ENCODE results near the gene TRIO. TPM values are rescaled to one million over a fixed set of nuclear protein-coding genes. Genes with fewer than 3 reads are reported as not detected.

TRIO gene
- total RNA-seq, 1 donor from 2014 or later, result 71.6 TPM

DNA sequence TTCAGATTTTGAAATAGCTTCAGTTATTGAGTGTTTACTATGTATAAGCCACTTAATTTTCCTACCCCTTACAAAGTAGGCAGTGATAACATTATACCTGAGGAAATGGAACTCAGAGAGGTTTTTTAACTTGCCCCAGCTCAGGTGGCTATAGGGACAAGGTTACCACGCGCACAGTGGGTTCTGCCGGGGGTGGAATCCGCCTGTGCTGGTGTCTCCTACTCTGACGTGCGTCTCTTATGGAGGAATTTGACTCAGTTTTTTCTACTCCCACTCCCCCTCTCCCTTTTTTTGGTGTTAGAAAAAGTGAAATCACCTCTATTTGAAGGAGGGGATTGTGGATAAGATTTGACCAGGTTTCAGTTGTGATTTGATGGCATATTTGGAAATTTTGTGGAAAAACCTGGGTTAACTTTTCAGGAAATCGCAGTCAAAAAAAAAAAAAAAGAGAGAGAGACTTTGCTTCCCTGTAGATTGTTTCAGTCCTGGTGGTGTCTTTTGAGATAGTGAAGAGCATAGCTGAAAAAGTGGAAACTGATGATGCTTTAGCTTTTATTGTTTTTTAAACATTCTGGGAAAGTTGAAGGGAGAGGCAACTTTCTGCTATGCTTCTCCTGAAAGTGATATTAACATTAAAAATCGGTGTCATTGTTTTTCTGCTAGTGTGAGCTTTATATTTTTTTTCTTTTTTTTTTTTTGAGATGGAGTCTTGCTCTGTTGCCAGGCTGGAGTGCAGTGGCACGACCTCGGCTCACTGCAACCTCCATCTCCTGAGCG lies 15.9 kb downstream of the TRIO start:
- DNase-seq (ENCODE audit: low read depth), result no peak
- Histone ChIP-seq H3K36me3 (ENCODE audit: control insufficient read depth, insufficient read depth, low read length) (no peaks in the 10 kb centered on the region), H3K4me3 (ENCODE audit: low read depth, low read length) (no peak overlapping the region), H3K27me3 (ENCODE audit: control insufficient read depth, insufficient read depth, low read length) (no peaks in the 10 kb centered on the region)
- TF ChIP-seq, protein P1, sequence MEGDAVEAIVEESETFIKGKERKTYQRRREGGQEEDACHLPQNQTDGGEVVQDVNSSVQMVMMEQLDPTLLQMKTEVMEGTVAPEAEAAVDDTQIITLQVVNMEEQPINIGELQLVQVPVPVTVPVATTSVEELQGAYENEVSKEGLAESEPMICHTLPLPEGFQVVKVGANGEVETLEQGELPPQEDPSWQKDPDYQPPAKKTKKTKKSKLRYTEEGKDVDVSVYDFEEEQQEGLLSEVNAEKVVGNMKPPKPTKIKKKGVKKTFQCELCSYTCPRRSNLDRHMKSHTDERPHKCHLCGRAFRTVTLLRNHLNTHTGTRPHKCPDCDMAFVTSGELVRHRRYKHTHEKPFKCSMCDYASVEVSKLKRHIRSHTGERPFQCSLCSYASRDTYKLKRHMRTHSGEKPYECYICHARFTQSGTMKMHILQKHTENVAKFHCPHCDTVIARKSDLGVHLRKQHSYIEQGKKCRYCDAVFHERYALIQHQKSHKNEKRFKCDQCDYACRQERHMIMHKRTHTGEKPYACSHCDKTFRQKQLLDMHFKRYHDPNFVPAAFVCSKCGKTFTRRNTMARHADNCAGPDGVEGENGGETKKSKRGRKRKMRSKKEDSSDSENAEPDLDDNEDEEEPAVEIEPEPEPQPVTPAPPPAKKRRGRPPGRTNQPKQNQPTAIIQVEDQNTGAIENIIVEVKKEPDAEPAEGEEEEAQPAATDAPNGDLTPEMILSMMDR (IDR thresholded peaks at IDR 0.05; ENCODE audit: insufficient read depth, low read length, severe bottlenecking), result no peak
- no peak for FAIRE-seq

DNA sequence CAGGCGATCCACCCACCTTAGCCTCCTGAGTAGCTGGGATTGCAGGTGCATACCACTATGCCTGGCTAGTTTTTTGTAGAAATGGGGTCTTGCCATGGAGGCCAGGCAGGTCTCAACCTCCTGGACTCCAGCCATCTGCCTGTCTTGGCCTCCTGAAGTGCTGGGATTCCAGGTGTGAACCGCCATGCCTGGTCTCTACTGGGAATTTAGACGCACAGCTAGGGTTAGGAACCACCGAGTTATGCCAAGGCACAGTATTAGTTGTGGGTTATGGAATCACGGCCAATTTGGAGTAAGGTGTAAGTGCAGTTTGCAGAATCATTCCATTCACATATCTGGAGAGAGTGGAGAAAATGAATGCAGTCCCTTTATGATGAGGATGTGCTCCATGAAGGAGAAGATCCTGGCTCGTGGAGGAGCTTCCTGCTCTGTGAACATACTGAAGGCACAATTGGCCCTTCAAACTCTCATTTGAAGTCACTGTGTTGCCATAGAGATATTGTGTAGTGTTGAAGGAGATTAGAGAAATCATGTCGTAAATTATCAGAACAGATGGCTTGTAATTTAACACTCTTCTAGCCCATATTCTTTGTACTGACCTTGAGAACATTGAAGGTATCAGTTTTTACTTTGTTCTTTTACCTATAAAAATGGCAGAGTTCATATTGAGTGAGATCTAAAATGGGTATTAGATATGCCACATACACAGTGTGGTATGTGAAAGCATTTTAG lies 18.8 kb downstream of the TRIO start:
- TF ChIP-seq, protein P1 (IDR thresholded peaks at IDR 0.05; ENCODE audit: insufficient read depth, low read length, severe bottlenecking), result no peak
- Histone ChIP-seq H3K27me3 (ENCODE audit: control insufficient read depth, insufficient read depth, low read length) (no peaks in the 10 kb centered on the region), H3K4me3 (ENCODE audit: low read depth, low read length) (no peak overlapping the region), H3K36me3 (ENCODE audit: control insufficient read depth, insufficient read depth, low read length) (peaks cover 2% of the 10 kb centered on the region)
- no peak for DNase-seq (ENCODE audit: low read depth)
- no peak for FAIRE-seq

DNA sequence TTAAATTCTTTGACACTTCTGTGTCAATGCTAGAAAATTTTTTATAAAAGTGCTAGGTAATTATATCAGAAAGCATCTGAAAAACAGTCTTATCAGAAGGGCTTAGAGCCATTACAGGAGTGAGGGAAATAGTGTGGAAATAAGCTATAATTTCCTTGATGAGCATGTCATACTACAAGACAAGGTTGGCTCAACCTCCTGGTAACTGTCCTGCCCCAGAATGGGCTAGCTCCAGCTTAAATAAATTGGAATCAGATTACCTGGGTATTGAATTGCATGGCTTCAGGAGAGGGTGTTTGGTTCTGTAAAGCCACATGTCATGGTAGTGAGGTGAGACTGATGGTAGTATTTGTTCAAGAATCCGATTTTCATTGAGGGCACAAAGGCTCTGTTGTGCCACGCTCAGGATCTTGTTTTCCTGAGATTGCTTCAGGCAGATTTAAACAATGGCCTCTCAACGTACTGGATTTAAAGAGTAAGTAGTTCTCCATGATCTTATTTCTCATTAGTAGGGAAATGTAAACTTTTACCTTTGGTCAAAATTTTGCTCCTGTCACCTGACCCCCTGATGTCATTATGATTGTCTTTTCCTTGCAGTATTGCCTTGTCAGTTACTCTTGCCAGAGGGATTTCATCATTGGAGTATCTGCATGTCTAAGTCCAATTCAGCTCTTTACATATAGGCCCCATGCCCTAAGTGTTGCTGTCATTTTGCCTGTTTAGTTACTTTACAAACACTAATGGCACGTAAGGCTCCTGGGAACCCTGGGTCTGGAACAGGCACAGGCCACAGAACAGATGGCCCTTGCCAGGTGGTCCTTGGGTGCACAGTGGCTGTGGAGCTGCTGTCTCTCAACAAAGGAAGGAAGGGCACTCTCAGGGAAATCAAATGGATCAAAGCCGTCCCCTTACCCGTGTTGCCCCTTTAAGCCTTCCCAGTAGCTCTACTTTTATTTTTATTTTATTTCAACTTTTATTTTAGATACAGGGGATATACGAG lies 21.3 kb downstream of the TRIO start:
- DNase-seq (ENCODE audit: low read depth), result no peak
- no peak for FAIRE-seq
- TF ChIP-seq, protein P1 (IDR thresholded peaks at IDR 0.05; ENCODE audit: insufficient read depth, low read length, severe bottlenecking), result no peak

DNA sequence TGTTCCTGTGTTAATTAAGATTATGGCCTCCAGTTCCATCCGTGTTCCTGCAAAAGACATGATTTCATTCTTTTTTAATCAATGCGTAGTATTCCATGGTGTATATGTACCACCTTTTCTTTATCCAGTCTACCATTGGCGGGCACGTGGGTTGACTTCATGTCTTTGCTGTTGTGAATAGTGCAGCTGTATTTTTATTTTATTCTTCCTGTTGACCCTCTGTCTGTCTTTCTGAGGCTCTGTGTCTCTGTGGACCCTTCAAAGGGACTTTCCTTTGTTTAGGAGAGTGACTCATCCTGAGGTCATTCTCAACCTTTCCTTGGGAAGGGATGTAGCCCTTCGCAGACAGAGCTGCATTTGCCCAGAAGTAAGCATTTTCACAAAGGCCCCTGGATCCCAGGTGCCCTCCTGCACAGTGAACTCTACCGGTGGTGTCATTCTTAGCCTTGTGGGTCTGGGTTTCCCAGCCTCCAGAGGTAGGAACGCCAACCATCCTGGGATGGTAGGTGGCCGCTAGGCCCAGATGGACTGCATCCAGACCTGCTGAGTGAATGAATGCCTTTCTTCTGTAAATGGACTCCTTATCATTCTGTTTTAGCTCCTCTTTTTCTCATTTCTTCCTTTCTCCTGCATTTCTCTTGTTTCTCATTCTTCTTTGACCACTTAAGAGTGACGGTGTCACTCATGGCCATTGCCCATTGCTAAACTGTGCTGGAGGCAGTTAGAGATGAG lies 22.4 kb downstream of the TRIO start:
- no peak overlapping the region for H3K4me3 ChIP-seq (ENCODE audit: low read depth, low read length)
- peaks cover 2% of the 10 kb centered on the region for H3K36me3 ChIP-seq (ENCODE audit: control insufficient read depth, insufficient read depth, low read length)
- peak; percentile 83 for DNase-seq (ENCODE audit: low read depth)
- FAIRE-seq, result no peak
- H3K27me3 ChIP-seq (ENCODE audit: control insufficient read depth, insufficient read depth, low read length), result no peaks in the 10 kb centered on the region
- TF ChIP-seq, protein P1 (IDR thresholded peaks at IDR 0.05; ENCODE audit: insufficient read depth, low read length, severe bottlenecking), result no peak

More for the DNA sequence above, 21.3 kb downstream of the TRIO start:
- Histone ChIP-seq H3K4me3 (ENCODE audit: low read depth, low read length) (no peak overlapping the region), H3K36me3 (ENCODE audit: control insufficient read depth, insufficient read depth, low read length) (peaks cover 2% of the 10 kb centered on the region), H3K27me3 (ENCODE audit: control insufficient read depth, insufficient read depth, low read length) (no peaks in the 10 kb centered on the region)

DNA sequence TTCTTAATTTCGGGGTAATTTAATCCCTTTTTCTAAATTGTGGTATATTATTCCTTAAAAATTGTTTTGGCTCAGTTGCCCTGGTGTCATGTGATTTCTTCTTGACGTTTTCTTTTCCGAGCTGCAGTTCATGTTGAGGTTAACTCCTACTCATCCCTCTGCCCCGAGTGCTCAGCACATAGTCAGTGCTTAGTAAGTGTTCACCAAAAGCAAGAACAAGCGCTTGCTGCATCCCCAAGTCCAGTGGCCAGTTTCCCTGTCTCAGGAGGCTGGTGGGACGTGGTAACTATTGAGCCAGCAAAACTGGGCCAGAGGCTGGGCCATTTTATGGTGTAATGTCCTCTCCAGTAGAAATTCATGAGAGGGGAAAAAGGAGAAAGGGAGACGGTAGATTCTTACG lies 23.3 kb downstream of the TRIO start:
- Histone ChIP-seq H3K27me3 (ENCODE audit: control insufficient read depth, insufficient read depth, low read length) (no peaks in the 10 kb centered on the region), H3K4me3 (ENCODE audit: low read depth, low read length) (no peak overlapping the region), H3K36me3 (ENCODE audit: control insufficient read depth, insufficient read depth, low read length) (peaks cover 2% of the 10 kb centered on the region)
- TF ChIP-seq, protein P1 (IDR thresholded peaks at IDR 0.05; ENCODE audit: insufficient read depth, low read length, severe bottlenecking), result no peak
- FAIRE-seq (no peak), DNase-seq (ENCODE audit: low read depth) (no peak)
